Right ventricle myocardium superior (tissue), 1 donor: ENCODE data around the gene PSTPIP1. TPM values are rescaled to one million over a fixed set of nuclear protein-coding genes. Genes with fewer than 3 reads are reported as not detected.

Experiments used
- ATAC-seq: fragments of 200-7000 bp; cut with Tn5 transposase; one replicate; pipeline ENCODE4 v1.9.1; 2020; ENCODE audit warnings: mild to moderate bottlenecking; ENCODE audit not compliant: poor library complexity
- DNase-seq: peaks from one replicate; pipeline ENCODE4 v3.0.0-alpha.2; 2020
- intact Hi-C: fragments of 100-400 bp; cut with DNase I; formaldehyde crosslinking; loops from one replicate; pipeline ENCODE4 v1.11.2; 2022
- total RNA-seq: library from RNA; stranded (reverse); fragmentation: NEBNext Ultra II Directional; extraction: Animal tissue kit (Norgen Biotek cat#: 25700); gene quantifications from one replicate; pipeline ENCODE4 v1.2.1, GENCODE V29; 2021
- donor health status: DM: no; HTN: yes; CAD: no; lungs with severe emphysema.

PSTPIP1 gene
- total RNA-seq, 1 donor from 2014 or later = 5.0 TPM

- DNase-seq (peak; percentile 22), ATAC-seq (no peak)
- intact Hi-C loops = no loop called here
These were observed 30.4 kb downstream of the PSTPIP1 start for GRCh38 chr15:77025083-77025901.

- DNase-seq = peak; percentile 12
- intact Hi-C loops = no loop called here
- no peak for ATAC-seq
These were observed 31.1 kb downstream of the PSTPIP1 start for GRCh38 chr15:77025941-77026411.

DNA sequence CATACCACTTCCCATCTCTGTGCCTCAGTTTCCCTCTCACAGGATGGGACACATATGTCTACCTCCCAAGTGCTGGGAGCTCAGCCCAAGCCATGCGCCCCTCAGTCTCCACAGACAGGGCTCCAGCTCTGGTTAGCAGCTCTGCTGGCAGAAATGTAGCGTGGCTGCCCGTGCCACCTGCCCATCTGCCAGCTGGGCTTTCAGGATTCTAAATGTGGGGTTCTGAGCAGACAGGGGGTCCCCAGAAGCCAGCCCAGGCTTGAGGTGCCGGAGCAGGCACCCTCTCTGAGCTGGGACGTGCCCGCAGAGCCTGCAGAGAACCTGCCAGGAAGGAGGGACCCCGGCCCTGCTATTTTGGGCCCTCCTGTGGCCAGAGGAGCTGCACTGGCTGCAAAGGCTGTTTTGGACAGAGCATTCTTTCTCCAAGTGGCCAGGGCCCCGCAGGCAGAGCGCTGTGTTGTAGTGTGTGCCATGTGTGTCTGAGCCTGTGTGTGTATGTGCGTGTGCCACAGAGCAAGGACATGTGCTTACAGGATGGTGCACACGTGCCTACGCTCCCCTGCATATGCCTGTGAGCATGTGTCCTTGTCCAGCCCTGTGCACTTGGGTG is 31.7 kb downstream of the PSTPIP1 start:
- peak; percentile 24 for DNase-seq

GRCh38 chr15:77027111-77027696 is 32.3 kb downstream of the PSTPIP1 start:
- DNase-seq (no peak), ATAC-seq (no peak)
- intact Hi-C loops = no loop called here

More for the DNA sequence above, 31.7 kb downstream of the PSTPIP1 start:
- no peak for ATAC-seq
- intact Hi-C loops = no loop called here

- peak; percentile 53 for DNase-seq
- peak; percentile 62 for ATAC-seq
- intact Hi-C loops = no loop called here
These were observed 32.9 kb downstream of the PSTPIP1 start for GRCh38 chr15:77027697-77028450.

GRCh38 chr15:77028451-77029165 is 33.7 kb downstream of the PSTPIP1 start:
- intact Hi-C loops = no loop called here
- peak; percentile 35 for DNase-seq
- no peak for ATAC-seq

- intact Hi-C loops = no loop called here
These were observed 34.5 kb downstream of the PSTPIP1 start for GRCh38 chr15:77029166-77030047.

GRCh38 chr15:77030048-77030927 is 35.4 kb downstream of the PSTPIP1 start:
- DNase-seq = peak; percentile 29
- intact Hi-C loops = no loop called here

More at GRCh38 chr15:77029166-77030047, 34.5 kb downstream of the PSTPIP1 start:
- ATAC-seq = no peak
- DNase-seq = peak; percentile 37

GRCh38 chr15:77030928-77031375 is 36.0 kb downstream of the PSTPIP1 start:
- intact Hi-C loops = no loop called here
- peak; percentile 26 for DNase-seq
- no peak for ATAC-seq

More at GRCh38 chr15:77030048-77030927, 35.4 kb downstream of the PSTPIP1 start:
- ATAC-seq = no peak

GRCh38 chr15:77031376-77032050 is 36.6 kb downstream of the PSTPIP1 start:
- ATAC-seq (no peak), DNase-seq (peak; percentile 37)
- intact Hi-C loops = no loop called here

DNA sequence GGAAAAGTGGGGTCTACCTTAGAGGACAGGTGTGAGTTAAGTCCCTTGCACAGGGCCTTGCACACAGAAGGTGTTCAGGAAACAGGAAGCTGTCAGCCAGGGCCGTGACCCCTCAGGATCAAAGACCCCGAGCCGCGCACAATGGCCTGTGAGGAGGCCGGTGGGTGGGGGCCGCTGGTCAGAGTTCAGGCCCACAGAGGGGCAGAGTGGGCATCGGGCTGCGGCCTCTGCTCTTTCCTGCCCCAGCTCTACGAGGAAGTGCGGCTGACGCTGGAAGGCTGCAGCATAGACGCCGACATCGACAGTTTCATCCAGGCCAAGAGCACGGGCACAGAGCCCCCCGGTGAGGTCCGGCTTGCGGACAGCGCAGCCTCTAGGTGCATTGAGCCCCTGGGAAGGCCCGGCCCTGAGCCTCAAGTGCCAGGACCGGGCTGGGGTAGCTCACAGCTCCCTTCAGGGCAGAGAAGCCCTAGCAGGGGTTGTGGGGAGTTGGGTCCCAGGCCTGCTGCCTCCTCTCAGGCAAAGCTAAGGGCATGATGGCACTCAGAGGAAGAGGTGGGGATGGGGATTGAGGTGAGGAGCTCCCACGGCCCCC is 37.2 kb downstream of the PSTPIP1 start:
- ATAC-seq (no peak), DNase-seq (peak; percentile 34)
- intact Hi-C loops = no loop called here

DNA sequence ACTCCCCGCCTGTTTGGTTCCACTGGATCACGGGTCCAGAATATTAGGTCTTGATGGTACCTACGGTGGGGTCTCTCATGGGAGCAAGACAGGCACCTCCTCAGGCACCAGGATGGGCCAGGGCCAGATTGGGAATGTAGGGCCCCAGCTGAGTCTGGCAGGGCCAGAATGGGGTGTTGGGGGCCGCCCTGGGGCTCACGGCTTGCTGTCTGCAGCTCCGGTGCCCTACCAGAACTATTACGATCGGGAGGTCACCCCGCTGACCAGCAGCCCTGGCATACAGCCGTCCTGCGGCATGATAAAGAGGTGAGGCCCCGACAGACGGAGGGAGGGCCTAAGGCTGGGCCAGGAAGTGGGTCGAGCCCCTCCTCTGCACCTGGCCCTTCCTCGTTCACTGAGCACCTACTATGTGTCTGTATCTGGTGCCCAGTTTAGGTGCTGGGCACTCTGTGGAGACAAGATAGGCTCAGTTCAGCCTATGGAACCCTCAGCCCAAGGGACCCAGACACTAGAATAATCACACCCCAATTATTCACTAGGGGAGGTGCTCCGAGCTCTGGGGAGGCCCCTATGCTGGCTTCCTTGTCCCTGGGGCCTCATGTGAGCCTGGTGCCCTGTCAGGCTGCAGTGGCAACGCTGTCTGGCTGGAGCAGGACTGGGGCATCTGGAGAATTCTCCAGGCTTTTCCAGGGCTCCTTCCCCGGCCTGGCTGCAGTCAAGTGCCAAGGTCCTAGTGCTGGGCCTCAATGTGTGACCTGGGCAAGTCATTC is 37.9 kb downstream of the PSTPIP1 start:
- DNase-seq (peak; percentile 32), ATAC-seq (no peak)
- intact Hi-C loops = no loop called here

DNA sequence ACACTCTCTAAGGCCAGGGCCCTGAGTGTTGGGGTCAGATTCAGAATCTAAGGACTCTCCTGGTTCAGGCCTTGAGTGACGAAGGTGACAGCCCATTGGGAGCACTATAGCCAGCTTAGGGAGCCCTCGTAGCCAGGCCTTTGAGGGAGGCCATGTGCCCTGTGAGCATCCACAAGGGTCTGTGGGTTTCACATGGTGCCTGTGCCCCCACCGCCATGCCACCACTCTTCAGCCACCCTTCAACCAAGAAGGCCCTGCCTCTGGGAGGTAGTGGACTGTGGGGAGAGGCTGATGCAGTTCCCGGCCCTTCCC is 38.4 kb downstream of the PSTPIP1 start:
- DNase-seq = no peak
- ATAC-seq = no peak
- intact Hi-C loops = no loop called here

DNA sequence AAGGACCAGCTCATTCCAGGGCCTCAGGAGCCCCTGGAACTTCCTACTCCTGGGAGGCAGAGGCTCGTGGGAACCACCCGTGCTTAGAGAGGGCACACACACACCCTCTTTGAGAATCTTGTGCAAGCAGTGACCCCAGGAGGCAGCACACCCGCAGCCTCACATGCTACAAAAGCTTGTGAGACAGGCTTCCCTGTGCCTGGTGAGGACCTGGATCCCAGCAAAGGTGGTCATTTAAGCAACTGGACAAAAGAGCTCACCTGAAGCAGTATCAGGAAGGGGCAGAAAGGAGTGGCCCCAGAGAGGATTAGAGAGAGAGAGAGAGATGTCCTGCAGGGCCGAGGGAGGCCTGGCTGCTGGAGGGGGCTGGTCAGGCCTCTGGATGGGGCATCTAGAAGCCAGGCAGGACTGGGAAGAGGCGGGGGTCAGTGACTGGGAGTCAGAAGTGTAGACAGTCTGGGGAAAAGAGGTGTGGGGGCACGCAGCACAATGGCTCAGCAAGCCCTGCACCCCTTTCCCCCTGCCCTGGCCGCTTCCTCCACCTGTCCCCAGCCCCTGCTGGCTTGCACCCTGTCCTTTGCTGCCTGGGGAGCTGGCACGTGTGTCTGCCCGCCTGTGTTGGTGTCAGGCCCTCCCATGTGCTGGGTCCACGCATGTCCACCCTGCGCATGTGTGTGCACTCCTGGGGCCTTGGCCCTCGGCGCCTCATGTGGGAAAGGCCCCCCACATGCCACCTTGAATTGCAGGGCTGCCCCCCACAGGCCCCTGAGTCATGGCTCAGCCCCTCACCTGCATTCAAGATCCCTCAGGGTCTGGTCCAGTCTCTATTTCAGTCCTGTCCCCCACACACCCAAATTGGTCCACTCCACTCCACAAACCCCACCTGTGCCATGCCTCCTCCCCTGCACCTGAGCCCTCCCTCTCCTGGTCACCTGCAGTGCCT is 39.1 kb downstream of the PSTPIP1 start:
- intact Hi-C loops = no loop called here
- ATAC-seq = no peak
- DNase-seq = peak; percentile 30
